ENCODE results near the gene MTERF4.

Gene MTERF4

DNA sequence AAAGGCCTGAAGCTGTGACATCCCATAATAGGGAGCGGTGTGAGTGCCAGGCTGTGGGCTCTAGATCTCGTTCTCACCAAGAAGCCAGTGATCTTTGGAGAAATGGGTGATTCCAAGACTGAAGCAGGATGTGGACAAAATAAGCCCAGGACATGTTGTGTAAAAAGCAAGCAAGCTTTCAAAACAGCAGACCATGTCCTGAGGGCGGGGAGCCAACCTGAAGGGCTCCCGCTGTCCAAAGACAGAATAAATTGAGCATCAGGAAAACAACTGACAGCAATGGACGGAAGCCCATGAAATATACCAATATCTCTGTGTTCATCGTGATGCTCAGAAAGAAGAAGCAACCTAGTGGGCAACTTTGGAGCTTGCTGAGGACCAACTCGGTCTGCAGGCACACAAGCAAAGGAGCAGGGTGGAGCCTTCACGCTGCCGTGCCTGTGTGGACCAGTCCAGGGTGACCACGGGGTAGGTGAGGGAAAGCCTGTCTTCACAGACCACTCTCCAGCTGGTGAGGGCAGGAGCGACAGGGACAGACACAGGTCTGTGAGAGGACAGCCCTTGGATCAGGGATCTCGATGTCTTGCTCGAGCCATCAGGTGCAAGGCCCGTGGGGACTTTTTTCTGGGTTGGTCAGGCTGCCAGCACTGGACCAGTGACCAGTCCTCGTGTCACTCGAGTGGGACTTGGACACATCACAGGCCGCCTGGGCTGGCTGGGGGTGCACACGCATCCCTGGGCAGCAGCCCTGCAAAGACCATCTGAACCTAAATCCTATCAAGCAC lies 21.5 kb downstream of the MTERF4 start:
- no peak for TF ChIP-seq SPI1 (IDR thresholded peaks at IDR 0.05; ENCODE audit: borderline replicate concordance, low read depth)
- no peak for TF ChIP-seq POLR2AphosphoS5 (IDR thresholded peaks at IDR 0.05; ENCODE audit: low read depth)
- TF ChIP-seq GABPA (IDR thresholded peaks at IDR 0.05; ENCODE audit: low read depth): no peak
- TF ChIP-seq, protein P1, sequence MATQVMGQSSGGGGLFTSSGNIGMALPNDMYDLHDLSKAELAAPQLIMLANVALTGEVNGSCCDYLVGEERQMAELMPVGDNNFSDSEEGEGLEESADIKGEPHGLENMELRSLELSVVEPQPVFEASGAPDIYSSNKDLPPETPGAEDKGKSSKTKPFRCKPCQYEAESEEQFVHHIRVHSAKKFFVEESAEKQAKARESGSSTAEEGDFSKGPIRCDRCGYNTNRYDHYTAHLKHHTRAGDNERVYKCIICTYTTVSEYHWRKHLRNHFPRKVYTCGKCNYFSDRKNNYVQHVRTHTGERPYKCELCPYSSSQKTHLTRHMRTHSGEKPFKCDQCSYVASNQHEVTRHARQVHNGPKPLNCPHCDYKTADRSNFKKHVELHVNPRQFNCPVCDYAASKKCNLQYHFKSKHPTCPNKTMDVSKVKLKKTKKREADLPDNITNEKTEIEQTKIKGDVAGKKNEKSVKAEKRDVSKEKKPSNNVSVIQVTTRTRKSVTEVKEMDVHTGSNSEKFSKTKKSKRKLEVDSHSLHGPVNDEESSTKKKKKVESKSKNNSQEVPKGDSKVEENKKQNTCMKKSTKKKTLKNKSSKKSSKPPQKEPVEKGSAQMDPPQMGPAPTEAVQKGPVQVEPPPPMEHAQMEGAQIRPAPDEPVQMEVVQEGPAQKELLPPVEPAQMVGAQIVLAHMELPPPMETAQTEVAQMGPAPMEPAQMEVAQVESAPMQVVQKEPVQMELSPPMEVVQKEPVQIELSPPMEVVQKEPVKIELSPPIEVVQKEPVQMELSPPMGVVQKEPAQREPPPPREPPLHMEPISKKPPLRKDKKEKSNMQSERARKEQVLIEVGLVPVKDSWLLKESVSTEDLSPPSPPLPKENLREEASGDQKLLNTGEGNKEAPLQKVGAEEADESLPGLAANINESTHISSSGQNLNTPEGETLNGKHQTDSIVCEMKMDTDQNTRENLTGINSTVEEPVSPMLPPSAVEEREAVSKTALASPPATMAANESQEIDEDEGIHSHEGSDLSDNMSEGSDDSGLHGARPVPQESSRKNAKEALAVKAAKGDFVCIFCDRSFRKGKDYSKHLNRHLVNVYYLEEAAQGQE (IDR thresholded peaks at IDR 0.05; ENCODE audit: insufficient replicate concordance, low read depth): no peak
- no peak for TF ChIP-seq CTCF (IDR thresholded peaks at IDR 0.05; ENCODE audit: insufficient read depth, low read length)
- no peak for DNase-seq (ENCODE audit: low read depth in 1 of 2, low spot score in 1 of 2)
- no peaks in the 10 kb centered on the region for H3K27me3 ChIP-seq (ENCODE audit: insufficient read depth, poor library complexity, severe bottlenecking)
- H3K4me3 ChIP-seq (replicated peaks; ENCODE audit: insufficient read depth, low read length): no peak overlapping the region
- H3K27ac ChIP-seq (replicated peaks): no peak overlapping the region

DNA sequence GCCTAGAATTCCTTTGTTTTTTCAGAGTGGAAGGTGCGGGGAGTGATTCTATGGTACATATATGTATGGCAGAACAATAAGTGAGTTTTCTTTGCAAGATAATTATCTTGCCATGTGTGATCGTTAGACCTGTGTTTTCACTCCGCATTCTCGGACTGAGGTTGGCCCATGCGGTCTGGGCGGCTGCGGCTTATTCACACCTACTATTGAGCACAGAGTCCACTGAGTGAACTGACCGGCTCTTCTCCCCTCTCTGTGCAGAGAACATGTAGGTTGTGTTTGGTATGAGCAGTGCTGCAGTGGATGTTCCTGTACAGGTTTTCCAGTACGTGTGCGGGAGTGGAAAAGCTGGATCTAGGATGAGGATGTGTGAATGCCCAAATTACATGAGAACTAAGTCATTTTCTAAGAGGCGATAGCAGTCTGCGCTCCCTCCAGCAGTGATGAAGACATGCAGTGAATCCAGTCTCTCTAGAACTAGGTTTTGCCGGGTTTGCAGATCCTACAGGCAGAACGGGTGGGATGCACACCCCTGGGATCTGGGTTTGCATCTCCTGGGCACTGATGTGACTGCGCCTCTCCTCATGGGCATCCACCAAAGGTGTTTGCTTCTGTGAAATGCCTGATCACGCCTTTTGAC lies 27.1 kb downstream of the MTERF4 start:
- Histone ChIP-seq H3K4me3 (replicated peaks; ENCODE audit: insufficient read depth, low read length) (no peak overlapping the region), H3K27ac (replicated peaks) (no peak overlapping the region), H3K27me3 (ENCODE audit: insufficient read depth, poor library complexity, severe bottlenecking) (peaks cover 3% of the 10 kb centered on the region)
- no peak for DNase-seq (ENCODE audit: low read depth in 1 of 2, low spot score in 1 of 2)
- TF ChIP-seq GABPA (IDR thresholded peaks at IDR 0.05; ENCODE audit: low read depth) (no peak), SPI1 (IDR thresholded peaks at IDR 0.05; ENCODE audit: borderline replicate concordance, low read depth) (no peak), POLR2AphosphoS5 (IDR thresholded peaks at IDR 0.05; ENCODE audit: low read depth) (no peak), CTCF (IDR thresholded peaks at IDR 0.05; ENCODE audit: insufficient read depth, low read length) (no peak)
- TF ChIP-seq, protein P1 (IDR thresholded peaks at IDR 0.05; ENCODE audit: insufficient replicate concordance, low read depth): no peak

GRCh38 chr2:241074065-241074818 lies 27.8 kb downstream of the MTERF4 start:
- DNase-seq (ENCODE audit: low read depth in 1 of 2, low spot score in 1 of 2): no peak
- no peak overlapping the region for H3K4me3 ChIP-seq (replicated peaks; ENCODE audit: insufficient read depth, low read length)
- TF ChIP-seq POLR2AphosphoS5 (IDR thresholded peaks at IDR 0.05; ENCODE audit: low read depth) (no peak), CTCF (IDR thresholded peaks at IDR 0.05; ENCODE audit: insufficient read depth, low read length) (no peak), GABPA (IDR thresholded peaks at IDR 0.05; ENCODE audit: low read depth) (no peak), SPI1 (IDR thresholded peaks at IDR 0.05; ENCODE audit: borderline replicate concordance, low read depth) (no peak)
- TF ChIP-seq, protein P1 (IDR thresholded peaks at IDR 0.05; ENCODE audit: insufficient replicate concordance, low read depth): no peak
- H3K27ac ChIP-seq (replicated peaks): no peak overlapping the region
- H3K27me3 ChIP-seq (ENCODE audit: insufficient read depth, poor library complexity, severe bottlenecking): peaks cover 5% of the 10 kb centered on the region

All from HL-60 (cell line).